ENCODE results near the gene LMO4.

The LMO4 gene, protein sequence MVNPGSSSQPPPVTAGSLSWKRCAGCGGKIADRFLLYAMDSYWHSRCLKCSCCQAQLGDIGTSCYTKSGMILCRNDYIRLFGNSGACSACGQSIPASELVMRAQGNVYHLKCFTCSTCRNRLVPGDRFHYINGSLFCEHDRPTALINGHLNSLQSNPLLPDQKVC

DNA sequence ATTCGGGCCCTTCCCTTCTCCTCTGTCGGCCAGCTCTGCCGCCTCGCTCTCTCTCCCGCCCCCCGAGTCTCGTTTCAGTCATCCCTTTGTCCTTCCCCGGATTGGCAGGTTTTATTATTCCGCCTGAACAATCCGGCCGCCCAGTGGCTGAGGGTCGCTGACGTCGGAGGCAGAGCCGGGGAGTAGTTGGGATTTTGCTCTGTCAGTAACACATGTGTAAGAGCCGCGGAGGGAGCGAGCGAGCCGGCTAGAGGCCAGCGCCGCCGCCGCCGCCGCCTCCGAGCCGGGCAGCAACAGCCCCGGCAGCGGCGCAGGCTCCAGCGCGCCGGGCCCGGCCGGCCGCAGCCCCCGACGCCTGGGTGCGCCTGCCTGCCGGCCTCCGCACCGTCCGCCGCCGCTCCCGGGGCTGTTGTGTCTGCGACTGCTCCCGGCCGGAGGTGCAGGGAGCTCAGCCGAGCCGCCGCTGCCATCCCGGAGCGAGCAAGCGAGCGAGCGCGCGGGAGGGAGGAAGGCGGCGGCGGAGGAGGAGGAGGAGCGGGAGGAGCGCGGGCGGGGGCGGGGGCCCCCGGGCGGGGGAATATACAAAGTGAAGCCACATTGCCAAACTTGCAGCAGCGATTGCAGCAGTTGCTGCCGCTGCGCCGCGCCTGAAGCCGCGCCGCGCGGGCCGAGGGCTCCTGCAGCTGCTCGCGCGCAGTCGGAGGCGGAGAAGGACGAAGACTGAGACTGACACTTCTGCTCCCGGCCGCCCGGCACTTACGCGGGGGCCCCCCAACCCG is at the start of gene LMO4:
LMO4 (plus strand) TSS at position 609 of the 779 bp plus-strand sequence. CDS start 3,136 bp downstream, outside the sequence.
- peak; percentile 96 for DNase-seq (ENCODE audit: low spot score)

DNA sequence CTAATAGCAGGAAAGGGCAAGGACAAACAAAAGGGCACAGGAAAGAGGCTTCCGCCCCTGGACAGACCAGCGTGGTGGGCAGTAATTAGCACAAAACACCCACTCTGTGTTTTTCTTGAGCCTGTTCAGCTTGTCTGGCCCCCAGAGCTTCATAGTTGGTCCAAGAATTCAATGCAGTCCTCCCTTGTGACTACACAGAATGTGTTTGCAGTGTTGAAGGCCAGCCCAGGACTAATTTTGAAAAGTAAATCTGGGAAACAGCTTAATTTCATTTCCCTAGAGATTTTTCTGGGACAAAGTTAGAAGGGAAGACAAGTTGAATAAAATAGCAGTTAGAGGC is 49.2 kb upstream of the LMO4 start:
- DNase-seq (ENCODE audit: low spot score): no peak

DNA sequence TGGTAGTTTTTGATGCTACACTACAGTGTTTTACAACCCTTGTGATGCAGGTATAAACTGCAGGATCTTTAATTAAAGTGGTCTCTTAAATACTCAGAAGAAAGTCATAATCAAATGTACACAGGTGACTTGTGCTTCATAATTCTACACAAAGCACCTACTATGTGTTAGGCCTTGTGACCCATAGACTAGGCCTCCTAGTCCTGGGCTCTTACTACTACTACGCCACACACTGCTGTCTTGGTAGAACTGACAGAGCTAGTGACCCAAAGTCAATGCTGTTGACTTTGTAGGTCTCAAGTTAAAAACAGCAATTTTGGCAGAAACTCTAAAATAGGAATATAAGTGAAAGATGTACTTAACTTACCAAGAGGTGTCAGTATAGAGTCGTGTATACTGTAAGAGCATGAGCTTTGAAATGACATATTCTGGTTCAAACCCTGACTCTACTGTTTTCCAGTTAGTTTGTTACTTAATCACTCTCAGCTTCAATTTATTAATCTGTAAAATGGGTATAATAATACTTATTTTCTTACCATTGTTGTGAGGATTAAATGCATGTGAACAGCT is 48.6 kb upstream of the LMO4 start:
- peak; percentile 12 for DNase-seq (ENCODE audit: low spot score)

DNA sequence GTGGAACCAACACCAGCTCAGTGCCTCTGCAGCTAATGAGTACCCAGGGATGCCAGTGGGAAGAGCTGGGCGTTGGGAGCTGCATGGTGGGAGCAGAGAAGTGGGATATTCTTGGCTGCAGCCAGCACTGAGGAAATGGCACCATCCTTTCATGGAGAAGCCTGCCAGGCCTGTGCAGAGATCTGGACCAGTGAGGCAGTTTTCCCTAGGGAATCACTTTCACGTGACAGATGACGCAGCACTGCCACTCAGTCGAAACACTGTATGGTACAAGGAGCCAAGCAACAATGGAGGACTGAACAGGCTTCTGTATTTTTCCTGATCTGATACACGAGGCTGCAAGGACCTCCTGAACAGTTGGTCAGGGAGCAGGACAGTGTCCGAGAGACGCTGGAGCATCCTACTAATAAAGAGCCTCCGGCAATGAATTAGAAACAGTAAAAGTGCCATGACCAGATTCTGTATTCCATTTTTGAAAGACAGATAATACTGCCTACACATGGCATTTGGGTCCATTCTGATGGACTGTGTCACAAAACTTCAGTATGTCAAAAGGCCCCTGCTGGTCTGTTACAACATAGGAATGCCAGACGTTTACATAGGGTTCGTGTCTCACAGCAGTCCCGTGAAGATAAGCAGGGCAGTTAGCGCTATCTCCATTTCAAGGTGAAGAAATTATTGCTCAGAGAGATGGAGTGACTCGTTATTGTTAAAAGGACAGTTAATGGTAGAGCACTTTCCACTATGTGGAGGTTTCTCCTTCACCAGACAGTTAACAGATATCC is 44.0 kb upstream of the LMO4 start:
- DNase-seq (ENCODE audit: low spot score): peak; percentile 25

DNA sequence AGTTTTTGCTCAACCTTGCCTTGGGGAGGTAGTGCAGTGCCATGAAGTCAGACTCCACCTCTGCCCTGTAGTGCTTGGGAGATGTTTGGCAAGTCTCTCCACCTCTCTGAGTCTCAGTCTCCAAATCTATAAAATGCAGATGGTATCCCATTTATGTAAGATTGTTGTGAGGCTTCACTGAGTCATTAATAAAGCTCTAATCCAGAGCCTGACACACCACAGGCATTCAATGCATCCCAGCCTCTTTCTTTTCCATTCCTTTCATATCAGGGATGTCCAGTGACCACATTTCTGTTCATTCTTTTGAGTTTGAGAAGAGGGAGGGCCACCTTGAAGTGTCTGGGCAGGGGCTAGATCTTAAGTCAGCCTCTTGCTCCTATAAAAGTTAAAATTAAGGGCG is 37.6 kb upstream of the LMO4 start:
- no peak for DNase-seq (ENCODE audit: low spot score)

DNA sequence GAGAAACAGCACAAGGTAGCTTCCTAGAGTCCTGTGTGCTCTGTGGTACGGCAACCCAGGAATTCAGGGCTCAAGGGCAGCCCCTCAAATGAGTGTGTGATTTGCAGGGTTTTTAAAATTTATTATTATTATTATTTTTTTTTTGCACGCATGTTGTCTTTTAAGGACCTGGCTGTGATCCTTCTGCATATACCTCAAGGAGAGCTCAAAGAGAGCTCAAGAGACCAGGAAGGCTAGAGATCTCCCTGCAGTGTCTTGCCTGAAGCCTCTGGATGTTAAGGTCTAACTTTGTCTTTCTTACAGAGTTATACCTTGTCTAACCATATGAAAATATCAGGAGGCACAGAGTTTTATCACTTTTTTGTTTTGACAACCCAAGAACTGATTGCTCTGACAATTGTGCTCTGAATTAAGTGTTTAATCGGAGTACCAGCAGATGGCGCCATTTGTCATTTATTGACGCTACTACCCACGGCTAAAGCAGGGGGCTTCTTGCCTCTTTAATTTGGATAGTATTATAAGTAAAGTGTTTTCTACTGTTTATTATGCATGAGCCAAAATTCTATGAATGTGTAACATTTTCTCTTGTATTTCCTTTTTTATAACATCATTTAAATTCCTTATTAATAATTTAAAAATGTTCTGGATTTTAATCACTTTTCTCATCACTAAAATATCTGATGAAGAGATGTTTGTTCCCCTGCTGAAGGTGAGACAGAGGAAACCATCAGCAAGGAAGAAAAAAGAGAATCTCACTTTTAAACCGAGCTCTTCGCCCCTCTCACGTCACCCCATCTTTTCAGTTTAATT is 35.8 kb upstream of the LMO4 start:
- peak; percentile 33 for DNase-seq (ENCODE audit: low spot score)

DNA sequence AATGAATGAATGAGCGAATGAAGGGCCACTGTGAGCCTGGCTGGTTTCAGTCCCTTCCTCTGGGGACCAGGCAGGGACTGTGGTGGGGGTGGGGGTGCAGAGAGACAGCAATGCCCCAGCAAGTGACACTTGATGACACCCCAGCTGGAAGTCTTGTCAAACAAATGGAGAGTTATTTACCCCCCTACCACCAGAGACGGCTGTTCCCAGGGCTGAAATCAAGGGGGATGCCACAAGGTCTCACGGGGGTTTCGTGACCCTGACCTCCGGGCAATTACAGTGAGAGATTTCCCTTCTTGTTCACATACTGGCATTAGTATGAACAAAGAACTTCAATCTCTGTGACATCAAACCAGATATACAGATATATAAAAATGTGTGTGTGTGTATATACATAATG is 34.0 kb upstream of the LMO4 start:
- DNase-seq (ENCODE audit: low spot score): no peak

DNA sequence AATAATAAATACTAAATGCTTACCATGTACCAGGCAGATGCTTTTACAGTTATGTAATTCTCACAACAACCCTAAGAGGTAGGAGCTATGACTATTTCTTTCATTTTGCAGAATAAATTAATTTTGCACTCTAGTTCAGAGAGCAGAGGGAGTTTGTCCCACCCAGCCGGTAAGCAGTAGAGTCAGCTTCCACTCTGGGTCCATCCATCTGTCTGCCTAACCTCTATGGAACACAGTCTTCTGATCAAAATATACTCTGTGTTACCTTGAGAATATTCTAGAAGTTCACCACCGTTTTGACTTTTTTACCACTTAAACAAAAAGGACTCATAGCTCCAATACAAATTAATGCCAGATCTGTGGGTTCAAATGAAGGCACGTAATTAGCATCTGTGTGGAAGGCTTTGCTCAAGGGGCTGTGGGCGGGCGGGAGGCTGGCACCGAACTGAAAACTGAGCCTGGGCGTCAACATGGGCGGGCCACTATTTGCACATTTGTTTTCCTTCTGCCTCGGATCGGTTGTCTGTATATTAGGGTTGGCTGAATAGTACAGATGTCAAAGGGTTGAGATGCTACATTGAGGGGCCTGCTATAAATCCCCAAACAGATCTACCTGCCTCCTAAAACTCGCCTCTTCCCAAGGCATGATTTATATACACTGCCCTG is 33.1 kb upstream of the LMO4 start:
- DNase-seq (ENCODE audit: low spot score): no peak

DNA sequence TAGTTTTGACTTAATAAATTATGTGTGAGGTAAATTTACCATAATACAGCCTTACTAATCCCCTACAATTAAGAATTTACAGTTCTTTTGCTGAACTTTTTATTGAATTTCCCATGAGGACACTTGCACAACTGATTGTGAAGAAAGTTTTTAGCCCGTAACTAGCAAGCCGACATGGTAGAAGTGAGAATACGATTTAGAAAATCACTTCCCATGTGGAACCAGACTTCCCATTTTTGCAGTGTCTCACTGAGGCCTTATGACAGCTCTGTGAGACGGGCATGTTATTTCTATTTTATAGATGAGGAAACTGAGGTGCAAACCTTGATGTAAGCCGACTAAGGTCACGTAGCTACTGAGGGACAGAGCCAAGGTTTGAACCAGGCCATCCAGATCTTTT is 32.5 kb upstream of the LMO4 start:
- DNase-seq (ENCODE audit: low spot score): no peak

DNA sequence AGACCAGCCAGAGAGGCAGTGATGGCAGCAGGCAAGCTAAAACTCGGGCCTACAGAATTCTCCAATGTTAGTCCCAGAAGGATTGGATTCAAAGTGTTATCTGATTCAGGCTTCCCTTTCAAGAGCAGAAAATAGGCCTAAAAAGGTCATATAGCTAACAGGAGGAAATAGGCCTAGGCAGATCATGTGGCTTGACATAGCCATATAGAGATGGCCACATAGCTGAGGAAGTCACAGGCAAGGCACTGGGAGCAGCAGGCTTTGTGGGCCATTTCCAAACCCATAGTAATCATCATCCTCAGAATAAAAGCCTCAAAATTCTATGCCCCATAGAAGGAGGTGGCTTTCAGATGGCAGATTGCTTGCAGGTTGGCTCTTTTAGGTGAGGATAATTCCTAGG is 29.0 kb upstream of the LMO4 start:
- DNase-seq (ENCODE audit: low spot score): no peak

DNA sequence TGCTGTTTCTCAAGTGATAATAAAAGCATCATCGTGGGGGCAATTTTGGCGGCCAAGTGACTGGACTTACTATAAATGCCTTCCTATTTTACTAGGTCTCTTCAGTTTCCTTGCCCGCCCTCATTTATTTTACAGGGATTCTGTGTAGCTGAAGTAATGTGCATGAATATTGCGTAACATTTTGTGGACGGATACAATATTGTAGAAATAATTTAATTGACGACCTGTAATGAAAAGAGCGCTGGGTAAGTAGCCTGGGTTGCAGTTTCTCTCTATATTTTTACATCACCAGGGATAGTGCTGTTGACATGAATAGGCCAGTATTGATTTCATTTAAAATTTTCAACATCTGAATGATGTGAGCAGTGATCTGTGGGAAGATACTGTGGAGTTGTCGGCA is 28.1 kb upstream of the LMO4 start:
- DNase-seq (ENCODE audit: low spot score): no peak

DNA sequence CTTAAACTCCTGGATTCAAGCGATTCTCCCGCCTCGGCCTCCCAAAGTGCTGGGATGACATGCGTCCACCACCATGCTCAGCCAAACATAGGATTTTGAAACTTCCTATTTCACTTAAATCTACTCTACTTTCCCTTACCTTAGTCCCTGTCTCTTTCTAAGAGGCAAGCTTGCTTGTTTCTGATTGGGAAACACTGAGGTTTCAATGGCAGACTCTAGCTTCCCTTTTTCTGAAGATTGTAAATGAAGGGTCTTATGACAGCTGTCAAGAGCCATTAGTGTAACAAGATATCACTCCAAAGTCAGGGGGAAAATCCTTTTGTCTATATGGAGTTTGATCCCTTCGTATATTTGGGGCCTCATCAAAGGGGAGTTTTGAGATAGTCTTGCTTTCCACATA is 23.5 kb upstream of the LMO4 start:
- no peak for DNase-seq (ENCODE audit: low spot score)

DNA sequence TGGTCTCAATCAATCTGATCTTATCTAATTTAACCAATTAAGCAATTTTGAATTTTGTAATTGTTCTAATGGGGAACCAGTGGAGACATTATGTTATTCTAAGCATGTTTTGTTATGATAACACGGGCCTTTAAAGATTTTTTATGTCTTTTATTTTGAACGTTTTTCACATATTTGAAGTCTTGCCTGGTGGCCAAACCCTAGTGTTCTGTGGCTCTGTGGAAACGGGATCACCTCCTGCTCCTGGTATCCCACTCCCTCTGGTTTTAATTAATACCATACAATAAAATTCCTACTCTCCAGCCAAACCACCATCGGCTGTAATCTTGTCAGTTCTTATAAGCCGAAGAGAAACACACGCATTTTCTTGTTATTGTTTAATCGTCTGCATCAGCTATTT is 22.9 kb upstream of the LMO4 start:
- DNase-seq (ENCODE audit: low spot score): no peak

DNA sequence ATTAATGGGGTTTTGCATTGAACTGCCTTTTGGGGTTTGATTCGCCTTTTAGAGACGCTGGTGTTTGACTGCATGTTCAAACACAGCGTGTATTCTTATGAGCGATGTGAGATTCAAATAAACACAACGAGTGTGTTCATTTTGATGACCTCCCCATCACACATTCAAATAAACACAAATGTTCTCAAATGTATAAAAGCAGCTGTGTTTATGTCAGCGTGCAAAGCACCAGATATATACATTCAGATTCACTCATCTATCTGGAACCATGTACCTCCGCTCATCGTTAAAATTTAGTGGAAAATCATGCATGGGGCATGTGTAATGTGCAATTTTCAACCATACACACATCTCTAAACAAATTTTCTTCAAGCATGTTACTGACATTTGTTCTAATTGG is 21.4 kb upstream of the LMO4 start:
- no peak for DNase-seq (ENCODE audit: low spot score)

DNA sequence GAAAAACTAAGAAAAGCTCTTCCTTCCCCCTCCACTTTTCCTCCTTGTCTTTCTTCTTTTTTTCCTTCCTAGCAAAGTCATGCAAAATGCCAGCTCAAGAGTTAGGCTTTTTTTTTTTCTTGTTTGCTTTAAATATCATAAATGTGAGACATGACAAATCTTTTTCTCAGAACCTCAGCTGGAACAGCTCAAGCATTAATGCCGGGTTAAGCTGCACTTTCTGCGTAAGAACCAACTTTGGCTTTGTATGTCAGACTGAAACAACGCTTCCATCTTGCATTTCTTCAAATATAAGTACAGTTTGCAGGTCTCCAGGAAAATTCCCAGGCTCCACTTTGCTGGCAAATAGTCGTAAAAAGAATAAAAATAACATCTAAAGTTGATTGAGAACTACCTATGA is 20.7 kb upstream of the LMO4 start:
- no peak for DNase-seq (ENCODE audit: low spot score)

DNA sequence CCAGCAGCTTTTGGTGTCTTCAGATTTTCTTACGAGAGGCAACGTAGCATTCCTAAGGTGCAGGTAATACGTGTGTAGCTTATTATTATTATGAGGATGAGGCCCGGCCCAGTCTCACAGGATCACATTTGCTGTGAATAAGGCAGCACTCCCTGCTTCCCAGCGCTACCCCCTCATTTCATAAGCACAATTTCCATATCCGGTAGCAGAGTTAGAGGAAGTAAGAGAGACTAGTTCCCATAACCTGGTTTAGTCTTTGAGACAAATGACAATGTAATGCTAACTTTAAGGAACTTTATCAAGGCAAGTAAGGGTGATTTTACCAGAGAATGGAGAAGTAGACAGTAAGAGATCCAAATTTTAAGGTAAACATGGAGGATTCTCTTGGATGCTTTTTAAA is 14.6 kb upstream of the LMO4 start:
- no peak for DNase-seq (ENCODE audit: low spot score)

DNA sequence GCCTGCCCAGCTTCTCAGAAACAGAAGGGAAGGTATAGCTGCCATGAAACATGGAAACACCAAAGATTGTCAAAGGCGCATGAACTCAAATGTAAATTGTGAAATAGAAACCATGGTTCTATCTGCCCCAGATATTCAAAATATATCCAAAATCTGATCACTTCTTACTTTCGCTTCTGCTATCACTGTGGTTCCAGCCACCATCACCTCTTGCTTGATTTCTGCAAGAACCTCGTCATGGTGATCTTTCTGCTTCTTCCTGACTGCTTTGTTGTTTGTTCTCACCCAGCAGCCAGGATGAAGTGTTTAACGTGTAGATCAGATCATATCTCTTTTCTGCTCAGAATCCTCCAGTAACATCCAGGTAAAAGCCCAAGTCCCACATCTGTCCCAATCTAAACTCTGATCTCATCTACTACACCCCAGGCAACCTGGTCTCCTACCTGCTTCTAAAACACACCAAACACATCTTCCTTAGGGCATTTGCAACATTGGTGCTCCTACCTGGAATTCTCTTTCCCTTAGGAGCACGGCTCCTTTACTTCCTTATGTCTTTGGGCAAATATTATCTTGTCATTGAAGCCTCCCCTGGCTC is 10.5 kb upstream of the LMO4 start:
- DNase-seq (ENCODE audit: low spot score): no peak

DNA sequence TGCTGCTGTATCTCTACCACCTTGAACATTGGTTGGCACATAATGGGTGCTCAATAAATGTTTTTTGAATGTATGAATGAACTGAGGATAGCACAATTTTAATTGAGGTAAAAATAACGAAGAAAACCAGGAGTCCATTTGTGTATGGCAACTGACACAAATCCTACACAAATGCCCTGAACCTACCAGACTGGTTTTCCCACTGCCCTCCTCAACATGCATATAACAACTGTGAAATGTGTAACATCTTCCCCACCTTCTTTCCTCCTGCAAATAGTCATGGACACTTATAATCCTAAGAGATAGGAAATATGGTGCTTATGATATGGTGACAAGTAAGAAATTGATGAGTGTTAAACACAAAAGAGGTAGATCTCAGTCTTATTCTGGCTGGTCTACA is 9.9 kb upstream of the LMO4 start:
- no peak for DNase-seq (ENCODE audit: low spot score)

DNA sequence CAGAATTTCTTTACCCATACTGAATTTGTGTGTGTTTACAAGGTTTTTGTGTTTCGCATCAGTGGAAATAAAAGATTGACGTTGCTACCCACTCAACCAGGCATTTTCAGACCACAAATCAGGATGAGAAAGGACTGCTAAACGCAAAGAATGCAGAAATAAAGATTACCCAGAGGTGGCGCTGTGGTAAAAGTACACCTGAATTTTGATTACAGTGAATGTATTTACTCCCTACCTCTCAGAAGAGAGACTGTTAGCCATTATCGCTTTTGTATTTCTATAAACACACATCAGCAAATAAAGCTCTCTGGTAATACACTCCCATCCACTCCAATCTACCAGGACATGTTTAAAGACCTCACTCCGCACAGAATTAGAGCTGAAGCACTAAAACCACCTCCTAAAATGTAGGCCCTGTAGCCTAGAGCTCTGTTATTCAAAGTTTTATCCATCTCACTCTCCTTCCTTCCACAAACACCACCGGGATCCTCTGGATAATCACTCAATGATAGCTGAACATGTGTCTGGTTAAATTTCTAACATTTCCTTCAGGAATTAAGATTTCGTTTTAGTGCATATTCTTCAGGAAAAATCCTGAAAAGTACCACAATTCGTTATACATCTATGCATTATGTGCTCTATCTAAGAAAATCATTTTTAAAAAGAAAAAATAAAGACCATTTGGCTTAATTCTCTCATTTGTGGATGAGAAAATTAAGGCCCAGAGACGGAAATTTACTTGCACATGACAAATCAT is 2.5 kb upstream of the LMO4 start:
- peak; percentile 34 for DNase-seq (ENCODE audit: low spot score)

All from HuH-7 (cell line).